Neural cell (in vitro differentiated cells): ENCODE data around the gene GOLGA2. TPM values are rescaled to one million over a fixed set of nuclear protein-coding genes. Genes with fewer than 3 reads are reported as not detected.

ENCODE experiments used
- H2AFZ ChIP-seq: fragments of 200-600, 300-800 bp; sonication (generic), shearing (Covaris generic); 2 replicates; pipeline ENCODE4 v1.6.0; 2014; ENCODE audit warnings: low read depth, mild to moderate bottlenecking, antibody characterized with exemption, low read length, moderate library complexity
- H3F3A ChIP-seq: fragments of 200-600 bp; shearing (Covaris generic); 2 replicates; pipeline ENCODE4 v1.6.1; 2016; ENCODE audit warnings: mild to moderate bottlenecking, moderate library complexity, mixed read lengths, antibody characterized with exemption, low read length; ENCODE audit not compliant: insufficient read depth, poor library complexity, severe bottlenecking
- H3K27ac ChIP-seq: fragments of 200-600, 300-800 bp; sonication (generic), shearing (Covaris generic); 2 replicates; pipeline ENCODE4 v1.5.1; 2014; ENCODE audit warnings: mild to moderate bottlenecking, low read length, moderate library complexity
- H3K27me3 ChIP-seq: fragments of 300-800, 200-600 bp; sonication (generic), shearing (Covaris generic); 2 replicates; pipeline ENCODE4 v1.6.0; 2014; ENCODE audit warnings: mild to moderate bottlenecking, low read depth, low read length, moderate library complexity; ENCODE audit not compliant: insufficient read depth
- H3K36me3 ChIP-seq: fragments of 300-800, 200-600 bp; sonication (generic), shearing (Covaris generic); 2 replicates; pipeline ENCODE4 v1.5.1; 2014; ENCODE audit warnings: mild to moderate bottlenecking, antibody characterized with exemption, low read length, moderate library complexity; ENCODE audit not compliant: insufficient read depth
- H3K4me2 ChIP-seq: fragments of 300-800, 200-600 bp; sonication (generic), shearing (Covaris generic); 2 replicates; pipeline ENCODE4 v1.6.0; 2014; ENCODE audit warnings: mild to moderate bottlenecking, low read length
- H3K4me3 ChIP-seq: fragments of 300-800, 200-600 bp; sonication (generic), shearing (Covaris generic); 2 replicates; pipeline ENCODE4 v1.5.1; 2014; ENCODE audit warnings: mild to moderate bottlenecking, low read length, moderate library complexity
- H3K79me2 ChIP-seq: fragments of 200-600 bp; shearing (Covaris generic); replicated peaks from 2 replicates; pipeline ENCODE4 v1.6.0; 2014; ENCODE audit warnings: mild to moderate bottlenecking, low read length, moderate library complexity; ENCODE audit not compliant: insufficient read depth
- H3K9ac ChIP-seq: fragments of 300-800, 200-600 bp; sonication (generic), shearing (Covaris generic); 2 replicates; pipeline ENCODE4 v1.6.1; 2016; ENCODE audit warnings: mild to moderate bottlenecking, low read length, mixed read lengths
- H3K9me2 ChIP-seq: fragments of 200-600 bp; shearing (Covaris generic); 2 replicates; pipeline ENCODE4 v1.6.1; 2016; ENCODE audit warnings: mild to moderate bottlenecking, low read length, mixed read lengths; ENCODE audit not compliant: insufficient read depth
- H3K9me3 ChIP-seq: fragments of 200-600, 300-800 bp; sonication (generic), shearing (Covaris generic); 2 replicates; pipeline ENCODE4 v1.6.1; 2016; ENCODE audit warnings: mild to moderate bottlenecking, mixed run types, low read length, moderate library complexity, mixed read lengths
- H4K20me1 ChIP-seq: fragments of 200-600 bp; shearing (Covaris generic); 2 replicates; pipeline ENCODE4 v1.6.1; 2016; ENCODE audit warnings: mild to moderate bottlenecking, mixed run types; ENCODE audit not compliant: insufficient read depth
- CTCF ChIP-seq: fragments of 450-650 bp; IDR thresholded peaks from 2 replicates; pipeline ENCODE4 v1.5.1; 2014; ENCODE audit warnings: antibody characterized with exemption, mild to moderate bottlenecking, moderate library complexity; ENCODE audit not compliant: poor library complexity, severe bottlenecking
- EP300 ChIP-seq: fragments of 450-650 bp; conservative IDR thresholded peaks from 2 replicates; pipeline ENCODE4 v1.6.1; 2014; ENCODE audit warnings: antibody characterized with exemption, mild to moderate bottlenecking, moderate library complexity; ENCODE audit not compliant: poor library complexity, severe bottlenecking
- EZH2 ChIP-seq: fragments of 200-600, 300-800 bp; shearing (Covaris generic), sonication (generic); IDR thresholded peaks from 2 replicates; pipeline ENCODE4 v1.6.1; 2014; ENCODE audit warnings: antibody characterized with exemption, low read length, borderline replicate concordance, mild to moderate bottlenecking; ENCODE audit not compliant: insufficient read depth, poor library complexity, severe bottlenecking
- MXI1 ChIP-seq: fragments of 450-650 bp; conservative IDR thresholded peaks from 2 replicates; pipeline ENCODE4 v1.6.1; 2014; ENCODE audit warnings: antibody characterized with exemption, mild to moderate bottlenecking; ENCODE audit not compliant: poor library complexity, severe bottlenecking
- POLR2AphosphoS5 ChIP-seq: IDR thresholded peaks from 2 replicates; pipeline ENCODE4 v1.6.1; 2012
- RAD21 ChIP-seq: fragments of 450-650 bp; conservative IDR thresholded peaks from 2 replicates; pipeline ENCODE4 v1.6.1; 2014; ENCODE audit warnings: antibody characterized with exemption, mild to moderate bottlenecking, moderate library complexity
- SMC3 ChIP-seq: fragments of 450-650 bp; conservative IDR thresholded peaks from 2 replicates; pipeline ENCODE4 v1.6.1; 2014; ENCODE audit warnings: antibody characterized with exemption, mild to moderate bottlenecking, moderate library complexity; ENCODE audit not compliant: poor library complexity
- TAF1 ChIP-seq: IDR thresholded peaks from 2 replicates; pipeline ENCODE4 v1.6.1; 2012; ENCODE audit warnings: low read depth
- polyA plus RNA-seq: library from polyadenylated mRNA; depleted of rRNA; stranded (reverse); fragments of >200 nt; gene quantifications from 2 replicates; pipeline ENCODE4 v1.2.3, GENCODE V29; 2014
- TF ChIP-seq, protein P1 (sequence below): IDR thresholded peaks from 2 replicates; pipeline ENCODE4 v1.6.1; 2012; ENCODE audit warnings: borderline replicate concordance

Gene GOLGA2
- polyA plus RNA-seq, 1 donor from 2014 or later, result 46.3 TPM

DNA sequence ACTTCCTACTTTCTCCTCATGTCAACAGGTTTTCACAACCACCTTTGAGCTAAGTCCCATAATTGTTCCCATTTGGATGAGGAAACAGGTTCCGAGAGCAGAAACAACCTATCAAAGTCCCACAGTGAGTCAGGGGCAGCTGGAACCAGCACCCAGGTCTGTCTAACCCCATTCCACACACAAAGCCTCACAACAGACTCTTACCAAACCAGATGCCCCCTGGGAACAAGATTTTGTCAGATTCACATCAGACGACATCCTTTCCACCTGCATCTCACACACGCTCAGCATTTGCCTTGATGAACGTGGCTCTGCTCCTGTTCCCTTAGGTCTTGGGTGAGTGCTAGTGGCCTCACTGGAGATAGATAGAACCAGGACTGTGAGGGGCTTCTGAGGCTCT is 17.3 kb upstream of the GOLGA2 start:
- H4K20me1 ChIP-seq, result no peaks in the 10 kb centered on the region
- peaks cover 4% of the 10 kb centered on the region for H3K36me3 ChIP-seq

DNA sequence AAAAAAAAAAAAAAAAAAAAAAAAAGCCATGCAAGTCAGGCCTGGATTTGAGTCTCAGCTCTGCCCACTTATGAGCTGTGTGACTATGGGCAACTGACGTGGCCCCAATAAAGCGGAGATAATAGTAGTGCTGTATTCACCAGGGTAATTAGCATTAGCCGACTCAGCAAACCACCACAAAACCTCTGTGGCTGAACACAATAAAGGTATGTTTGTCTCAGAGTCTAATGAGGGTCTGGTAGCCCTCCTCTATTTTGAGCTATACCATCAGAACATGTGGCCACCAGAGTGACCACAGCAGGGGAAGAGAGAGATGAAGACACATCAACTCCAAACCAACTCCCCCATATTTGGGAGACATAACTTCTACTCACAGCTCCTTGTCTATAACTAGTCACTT is 16.2 kb upstream of the GOLGA2 start:
- no peak overlapping the region for H2AFZ ChIP-seq
- H3K9me3 ChIP-seq, result no peaks in the 10 kb centered on the region
- peaks cover 4% of the 10 kb centered on the region for H3K36me3 ChIP-seq
- no peak overlapping the region for H3K4me3 ChIP-seq
- no peaks in the 10 kb centered on the region for H3K9me2 ChIP-seq
- H3K27me3 ChIP-seq, result no peaks in the 10 kb centered on the region
- H3K9ac ChIP-seq, result no peak overlapping the region
- no peak overlapping the region for H3K4me2 ChIP-seq
- H3K27ac ChIP-seq, result no peak overlapping the region
- H3F3A ChIP-seq, result no peaks in the 10 kb centered on the region
- H3K79me2 ChIP-seq, result no peaks in the 10 kb centered on the region
- TF ChIP-seq SMC3 (no peak), EP300 (no peak), RAD21 (no peak), CTCF (no peak), MXI1 (no peak), TAF1 (no peak), POLR2AphosphoS5 (no peak)
- TF ChIP-seq, protein P1, sequence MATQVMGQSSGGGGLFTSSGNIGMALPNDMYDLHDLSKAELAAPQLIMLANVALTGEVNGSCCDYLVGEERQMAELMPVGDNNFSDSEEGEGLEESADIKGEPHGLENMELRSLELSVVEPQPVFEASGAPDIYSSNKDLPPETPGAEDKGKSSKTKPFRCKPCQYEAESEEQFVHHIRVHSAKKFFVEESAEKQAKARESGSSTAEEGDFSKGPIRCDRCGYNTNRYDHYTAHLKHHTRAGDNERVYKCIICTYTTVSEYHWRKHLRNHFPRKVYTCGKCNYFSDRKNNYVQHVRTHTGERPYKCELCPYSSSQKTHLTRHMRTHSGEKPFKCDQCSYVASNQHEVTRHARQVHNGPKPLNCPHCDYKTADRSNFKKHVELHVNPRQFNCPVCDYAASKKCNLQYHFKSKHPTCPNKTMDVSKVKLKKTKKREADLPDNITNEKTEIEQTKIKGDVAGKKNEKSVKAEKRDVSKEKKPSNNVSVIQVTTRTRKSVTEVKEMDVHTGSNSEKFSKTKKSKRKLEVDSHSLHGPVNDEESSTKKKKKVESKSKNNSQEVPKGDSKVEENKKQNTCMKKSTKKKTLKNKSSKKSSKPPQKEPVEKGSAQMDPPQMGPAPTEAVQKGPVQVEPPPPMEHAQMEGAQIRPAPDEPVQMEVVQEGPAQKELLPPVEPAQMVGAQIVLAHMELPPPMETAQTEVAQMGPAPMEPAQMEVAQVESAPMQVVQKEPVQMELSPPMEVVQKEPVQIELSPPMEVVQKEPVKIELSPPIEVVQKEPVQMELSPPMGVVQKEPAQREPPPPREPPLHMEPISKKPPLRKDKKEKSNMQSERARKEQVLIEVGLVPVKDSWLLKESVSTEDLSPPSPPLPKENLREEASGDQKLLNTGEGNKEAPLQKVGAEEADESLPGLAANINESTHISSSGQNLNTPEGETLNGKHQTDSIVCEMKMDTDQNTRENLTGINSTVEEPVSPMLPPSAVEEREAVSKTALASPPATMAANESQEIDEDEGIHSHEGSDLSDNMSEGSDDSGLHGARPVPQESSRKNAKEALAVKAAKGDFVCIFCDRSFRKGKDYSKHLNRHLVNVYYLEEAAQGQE, result no peak
- no peaks in the 10 kb centered on the region for H4K20me1 ChIP-seq

More for the DNA sequence above, 17.3 kb upstream of the GOLGA2 start:
- no peak for TF ChIP-seq EP300
- no peak for TF ChIP-seq POLR2AphosphoS5
- TF ChIP-seq MXI1, result no peak
- no peak for TF ChIP-seq CTCF
- TF ChIP-seq RAD21, result no peak
- TF ChIP-seq EZH2, result no peak
- TF ChIP-seq SMC3, result no peak
- Histone ChIP-seq H3F3A (no peaks in the 10 kb centered on the region), H3K27me3 (no peaks in the 10 kb centered on the region), H2AFZ (no peak overlapping the region), H3K9me2 (no peaks in the 10 kb centered on the region), H3K79me2 (no peaks in the 10 kb centered on the region), H3K9me3 (no peaks in the 10 kb centered on the region), H3K4me2 (no peak overlapping the region), H3K27ac (no peak overlapping the region), H3K4me3 (no peak overlapping the region), H3K9ac (no peak overlapping the region)
